Activated naive CD8-positive, alpha-beta T cell treated with anti-CD3 and anti-CD28 coated beads, Interleukin-2, amount 50 U/mL, for 24 hours (primary cell): ENCODE data around the gene GTF2A2.
"Not testable (repeated sequence)": the region's sequence is repeated elsewhere in the genome, so short reads cannot be mapped to it uniquely, and the experiment has no call there.

Experiments
- ATAC-seq: fragments of 150-1000 bp; cut with Tn5 transposase; one replicate; pipeline ENCODE4 v1.10.0; 2021
- DNase-seq: peaks from one replicate; pipeline ENCODE4 v3.0.0; 2021
- H3K27ac Mint-ChIP-seq: one replicate; pipeline ENCODE4 v1.8.0; 2021; ENCODE audit warnings: mild to moderate bottlenecking, mixed read lengths
- H3K27me3 Mint-ChIP-seq: one replicate; pipeline ENCODE4 v1.8.0; 2021; ENCODE audit warnings: mixed read lengths
- H3K36me3 Mint-ChIP-seq: one replicate; pipeline ENCODE4 v1.8.0; 2021; ENCODE audit warnings: low read depth, mixed read lengths
- H3K4me1 Mint-ChIP-seq: one replicate; pipeline ENCODE4 v1.8.0; 2021; ENCODE audit warnings: mixed read lengths
- H3K4me3 Mint-ChIP-seq: one replicate; pipeline ENCODE4 v1.8.0; 2021; ENCODE audit warnings: mild to moderate bottlenecking, moderate library complexity, mixed read lengths
- H3K9me3 Mint-ChIP-seq: one replicate; pipeline ENCODE4 v1.8.0; 2021; ENCODE audit warnings: mixed read lengths

GTF2A2 gene

GRCh38 chr15:59656897-59657634, at the start of gene GTF2A2:
Gene GTF2A2 (minus strand): TSS chr15:59657515. CDS start chr15:59652277, 5,238 bp downstream.
- Mint-ChIP-seq H3K27ac (peak within 1 kb of the TSS; percentile 79), H3K27me3 (no peaks in the 10 kb centered on the region), H3K36me3 (peaks cover 20% of the 10 kb centered on the region), H3K4me1 (peaks cover 13% of the 10 kb centered on the region), H3K9me3 (no peaks in the 10 kb centered on the region), H3K4me3 (no peak within 1 kb of the TSS)
- peak; percentile 96 for DNase-seq
- ATAC-seq = peak; percentile 100

DNA sequence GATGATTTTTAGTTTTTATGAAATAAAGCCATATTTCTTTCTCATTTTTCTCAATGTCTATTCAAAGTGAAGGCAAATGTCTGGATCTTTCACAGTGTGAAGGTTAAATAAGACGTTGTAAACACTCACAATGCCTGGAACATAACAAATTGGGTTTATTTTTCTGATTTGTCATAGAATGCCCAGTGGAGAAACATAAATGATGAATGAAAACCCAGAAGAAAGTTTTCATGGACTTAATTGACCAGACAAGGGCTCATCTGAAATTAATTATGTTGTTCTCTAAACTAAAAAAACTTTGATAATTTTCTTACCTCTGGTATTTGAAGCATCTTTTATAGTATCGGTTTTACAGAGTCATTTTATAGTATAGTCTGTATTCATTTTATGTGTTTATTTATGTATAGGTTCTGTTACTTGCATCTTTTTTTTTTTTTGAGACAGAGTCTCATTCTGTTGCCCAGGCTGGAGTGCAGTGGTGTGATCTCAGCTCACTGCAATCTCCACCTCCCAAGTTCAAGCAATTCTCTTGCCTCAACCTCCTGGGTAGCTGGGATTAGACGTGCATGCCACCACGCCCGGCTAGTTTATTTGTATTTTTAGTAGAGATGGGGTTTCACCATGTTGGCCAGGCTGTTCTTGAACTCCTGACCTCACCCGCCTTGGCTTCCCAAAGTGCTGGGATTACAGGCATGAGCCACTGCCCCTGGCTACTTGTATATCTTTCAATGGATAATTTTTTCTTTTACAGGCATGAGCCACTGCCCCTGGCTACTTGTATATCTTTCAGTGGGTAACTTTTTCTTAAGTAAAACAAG, 46.9 kb upstream of the GTF2A2 start:
- Mint-ChIP-seq H3K4me1 (no peaks in the 10 kb centered on the region), H3K36me3 (no peaks in the 10 kb centered on the region), H3K4me3 (no peak overlapping the region), H3K9me3 (no peaks in the 10 kb centered on the region), H3K27me3 (no peaks in the 10 kb centered on the region), H3K27ac (no peak overlapping the region)
- ATAC-seq (no peak), DNase-seq (no peak)

- Mint-ChIP-seq H3K27me3 (no peaks in the 10 kb centered on the region), H3K4me1 (no peaks in the 10 kb centered on the region), H3K4me3 (no peak overlapping the region), H3K27ac (no peak overlapping the region), H3K9me3 (no peaks in the 10 kb centered on the region), H3K36me3 (no peaks in the 10 kb centered on the region)
- DNase-seq (no peak), ATAC-seq (no peak)
Observed at GRCh38 chr15:59702351-59702750, 45.0 kb upstream of the GTF2A2 start.

- no peaks in the 10 kb centered on the region for H3K27me3 Mint-ChIP-seq
- H3K36me3 Mint-ChIP-seq = no peaks in the 10 kb centered on the region
- no peak overlapping the region for H3K4me3 Mint-ChIP-seq
- ATAC-seq = no peak
- no peaks in the 10 kb centered on the region for H3K4me1 Mint-ChIP-seq
- H3K9me3 Mint-ChIP-seq = no peaks in the 10 kb centered on the region
- DNase-seq = no peak
- H3K27ac Mint-ChIP-seq = no peak overlapping the region
Observed at GRCh38 chr15:59701880-59702279, 44.6 kb upstream of the GTF2A2 start.

DNA sequence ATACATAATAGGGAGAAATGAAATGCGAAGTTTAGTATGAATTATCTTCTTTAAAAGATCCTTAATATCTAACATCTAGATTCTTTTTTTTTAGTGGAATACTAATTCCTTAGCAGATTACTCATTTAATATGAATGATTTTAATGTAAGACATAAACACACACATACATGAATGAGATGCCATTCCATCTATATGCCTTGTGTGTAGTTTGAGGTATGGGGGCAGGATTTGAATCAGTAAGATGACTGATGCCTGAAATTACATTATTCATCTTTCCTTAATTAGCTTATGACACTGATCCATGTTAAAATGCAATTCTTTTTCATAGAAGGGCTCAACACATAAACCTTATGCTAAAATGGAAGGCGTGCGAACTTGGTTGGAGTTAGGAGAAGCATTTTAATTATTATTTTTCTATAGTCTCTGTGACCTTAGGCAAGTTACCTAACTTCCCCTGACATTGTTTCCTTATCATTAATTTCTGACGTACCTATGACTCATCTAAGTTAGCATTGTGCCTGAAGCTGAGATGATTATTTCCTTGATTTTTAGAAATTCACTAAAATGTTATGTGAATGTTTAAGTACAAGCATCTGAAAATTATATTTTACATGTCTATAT, 42.6 kb upstream of the GTF2A2 start:
- no peak for DNase-seq
- H3K4me3 Mint-ChIP-seq = no peak overlapping the region
- no peaks in the 10 kb centered on the region for H3K9me3 Mint-ChIP-seq
- no peaks in the 10 kb centered on the region for H3K4me1 Mint-ChIP-seq
- no peaks in the 10 kb centered on the region for H3K27me3 Mint-ChIP-seq
- H3K27ac Mint-ChIP-seq = no peak overlapping the region
- no peak for ATAC-seq
- no peaks in the 10 kb centered on the region for H3K36me3 Mint-ChIP-seq

DNA sequence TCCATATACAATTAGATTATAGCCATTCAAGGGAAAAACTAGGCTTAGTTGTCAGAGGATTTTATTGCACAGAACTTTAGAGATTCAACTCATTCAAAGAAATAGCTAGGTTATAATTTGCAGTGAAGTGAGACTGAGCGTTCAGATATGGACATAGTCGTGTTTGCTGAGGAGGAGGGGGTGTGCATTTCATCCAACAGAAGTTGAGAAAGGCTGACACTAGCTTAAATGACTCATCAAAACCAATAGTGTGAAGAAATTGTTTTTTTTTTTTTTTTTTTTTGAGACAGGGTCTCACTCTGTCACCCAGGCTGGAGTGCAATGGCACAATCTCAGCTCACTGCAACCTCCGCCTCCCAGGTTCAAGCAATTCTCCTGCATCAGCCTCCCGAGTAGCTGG, 40.8 kb upstream of the GTF2A2 start:
- H3K9me3 Mint-ChIP-seq, H3K36me3 Mint-ChIP-seq, H3K4me3 Mint-ChIP-seq, DNase-seq, H3K4me1 Mint-ChIP-seq, H3K27me3 Mint-ChIP-seq, ATAC-seq, H3K27ac Mint-ChIP-seq: not testable (repeated sequence)

GRCh38 chr15:59696332-59696731, 39.0 kb upstream of the GTF2A2 start:
- DNase-seq = no peak
- H3K4me1 Mint-ChIP-seq = no peaks in the 10 kb centered on the region
- H3K9me3 Mint-ChIP-seq = no peaks in the 10 kb centered on the region
- H3K4me3 Mint-ChIP-seq = no peak overlapping the region
- no peaks in the 10 kb centered on the region for H3K36me3 Mint-ChIP-seq
- ATAC-seq = no peak
- no peaks in the 10 kb centered on the region for H3K27me3 Mint-ChIP-seq
- H3K27ac Mint-ChIP-seq = no peak overlapping the region

- ATAC-seq (no peak), DNase-seq (no peak)
- H3K27me3 Mint-ChIP-seq = no peaks in the 10 kb centered on the region
- H3K4me1 Mint-ChIP-seq = peaks cover 10% of the 10 kb centered on the region
- no peak overlapping the region for H3K4me3 Mint-ChIP-seq
- H3K36me3 Mint-ChIP-seq = no peaks in the 10 kb centered on the region
- no peak overlapping the region for H3K27ac Mint-ChIP-seq
- no peaks in the 10 kb centered on the region for H3K9me3 Mint-ChIP-seq
Observed at GRCh38 chr15:59694779-59695178, 37.5 kb upstream of the GTF2A2 start.

GRCh38 chr15:59691194-59691805, 34.0 kb upstream of the GTF2A2 start:
- Mint-ChIP-seq H3K36me3 (peaks cover 13% of the 10 kb centered on the region), H3K4me3 (no peak overlapping the region), H3K4me1 (peaks cover 30% of the 10 kb centered on the region), H3K9me3 (no peaks in the 10 kb centered on the region), H3K27me3 (no peaks in the 10 kb centered on the region), H3K27ac (peak overlapping the region; percentile 40)
- DNase-seq = peak; percentile 36
- ATAC-seq = no peak

DNA sequence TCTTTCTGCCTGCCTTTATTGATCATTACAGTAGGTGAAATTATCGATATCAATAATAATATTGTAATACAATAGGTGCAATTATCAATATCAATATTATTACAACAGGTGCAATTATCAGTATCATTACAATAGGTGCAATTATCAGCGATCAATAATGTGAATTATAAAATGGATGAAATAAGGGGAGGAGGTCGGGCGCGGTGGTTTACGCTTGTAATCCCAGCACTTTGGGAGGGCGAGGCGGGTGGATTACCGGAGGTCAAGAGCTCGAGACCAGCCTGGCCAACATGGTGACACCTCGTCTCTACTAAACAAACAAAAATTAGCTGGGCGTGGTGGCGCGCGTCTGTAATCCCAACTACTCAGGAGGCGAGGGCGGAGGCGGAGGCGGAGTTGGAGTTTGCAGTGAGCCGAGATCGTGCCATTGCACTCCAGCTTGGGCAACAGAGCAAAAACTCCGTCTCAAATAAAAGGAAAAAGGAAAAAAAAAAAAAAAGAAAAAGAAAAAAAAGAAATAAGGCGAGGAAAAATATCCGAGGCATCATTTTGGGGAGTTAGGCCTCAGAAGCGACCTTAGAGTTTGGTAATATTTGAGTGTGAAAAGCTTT, 32.4 kb upstream of the GTF2A2 start:
- H3K27me3 Mint-ChIP-seq = no peaks in the 10 kb centered on the region
- peaks cover 22% of the 10 kb centered on the region for H3K36me3 Mint-ChIP-seq
- H3K27ac Mint-ChIP-seq = peak overlapping the region; percentile 86
- peak; percentile 62 for DNase-seq
- no peaks in the 10 kb centered on the region for H3K9me3 Mint-ChIP-seq
- peak overlapping the region; percentile 94 for H3K4me3 Mint-ChIP-seq
- H3K4me1 Mint-ChIP-seq = peaks cover 43% of the 10 kb centered on the region
- ATAC-seq = no peak

DNA sequence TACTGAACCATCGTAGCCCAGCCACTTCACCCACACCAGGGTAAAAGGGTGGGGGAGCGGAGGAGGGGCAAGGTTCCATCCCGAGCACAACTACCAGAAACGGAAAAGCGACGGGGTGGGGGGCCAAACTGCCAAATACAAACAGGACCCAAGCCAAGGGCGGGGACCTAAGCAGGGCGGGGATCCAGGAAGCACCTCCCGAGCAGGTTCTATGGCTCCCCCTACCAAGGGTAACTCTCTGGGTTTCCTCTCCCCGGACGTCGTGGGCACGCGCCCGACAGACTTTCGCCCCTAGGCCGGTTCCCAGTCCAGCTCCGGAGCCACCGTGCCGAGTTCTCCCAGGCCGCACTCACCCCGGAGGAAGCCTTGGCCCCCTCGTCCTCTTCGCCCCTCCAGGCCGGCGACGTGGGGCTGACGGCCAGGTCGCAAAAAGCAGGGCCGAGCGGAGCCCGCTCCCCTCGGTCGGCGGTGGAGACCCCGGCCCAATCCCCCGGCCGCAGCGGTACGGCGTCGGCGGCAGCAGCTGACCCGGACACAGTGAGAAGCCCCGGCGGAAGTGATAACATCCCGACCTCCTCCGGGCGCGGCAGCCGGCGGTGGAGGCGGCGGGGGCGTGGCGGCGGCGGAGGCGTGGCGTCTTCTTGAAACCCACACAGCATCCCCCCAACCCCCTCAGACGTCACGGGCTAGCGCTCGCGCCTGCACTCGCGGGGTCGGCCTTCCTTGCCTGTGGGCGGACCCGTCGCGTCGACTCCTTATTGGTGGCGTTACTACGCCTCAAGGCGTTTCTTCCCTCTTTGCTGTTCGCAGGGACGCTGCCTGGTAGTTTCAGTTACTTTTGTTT, 31.7 kb upstream of the GTF2A2 start, which contains the start of gene BNIP2:
Gene BNIP2, minus strand, starts transcription at position 539 of the 844 bp plus-strand sequence. CDS start 6,863 bp downstream, outside the sequence.
- ATAC-seq (peak; percentile 93), DNase-seq (peak; percentile 99)
- peak within 1 kb of the TSS; percentile 94 for H3K4me3 Mint-ChIP-seq
- H3K4me1 Mint-ChIP-seq = peaks cover 50% of the 10 kb centered on the region
- peak within 1 kb of the TSS; percentile 86 for H3K27ac Mint-ChIP-seq
- H3K36me3 Mint-ChIP-seq = peaks cover 23% of the 10 kb centered on the region
- no peaks in the 10 kb centered on the region for H3K27me3 Mint-ChIP-seq
- H3K9me3 Mint-ChIP-seq = no peaks in the 10 kb centered on the region

DNA sequence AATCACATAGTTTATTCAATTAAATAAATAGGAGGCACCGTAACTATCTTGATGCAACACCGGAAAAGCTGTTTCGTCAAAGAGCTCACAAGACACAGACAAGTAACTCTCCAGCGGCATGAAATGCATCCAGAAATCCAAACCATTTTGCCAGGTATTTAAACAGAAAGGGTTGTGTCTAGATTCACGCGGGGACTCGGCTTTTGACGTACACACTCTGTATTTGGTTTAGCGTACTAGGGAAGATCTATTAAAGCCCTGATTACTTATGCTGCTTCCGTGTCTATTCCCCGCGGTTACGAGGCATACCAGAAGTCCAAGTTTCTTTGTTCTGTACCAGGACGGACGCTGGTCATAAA, 31.1 kb upstream of the GTF2A2 start:
- Mint-ChIP-seq H3K4me3 (peak overlapping the region; percentile 94), H3K4me1 (peaks cover 53% of the 10 kb centered on the region), H3K36me3 (peaks cover 25% of the 10 kb centered on the region), H3K27ac (peak overlapping the region; percentile 84), H3K27me3 (no peaks in the 10 kb centered on the region), H3K9me3 (no peaks in the 10 kb centered on the region)
- DNase-seq (no peak), ATAC-seq (peak; percentile 3)

DNA sequence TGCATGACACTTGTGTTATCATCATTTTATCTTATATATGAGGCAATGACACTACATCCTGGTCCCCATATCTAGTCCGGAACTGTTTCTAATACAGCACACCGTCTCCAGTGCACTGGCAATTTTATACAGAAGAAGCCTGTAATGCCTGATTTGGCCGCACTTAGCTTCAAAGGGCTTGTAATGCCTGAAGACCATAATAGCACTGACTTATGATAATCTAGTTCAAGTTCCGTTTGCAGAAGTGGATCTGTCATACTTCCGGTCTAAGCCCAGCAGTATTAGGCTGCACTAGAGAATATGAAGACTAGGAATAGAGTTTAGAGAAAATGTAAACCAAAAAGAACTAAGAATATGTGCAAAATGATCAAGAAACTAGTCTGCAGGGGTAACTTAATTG, 30.5 kb upstream of the GTF2A2 start:
- H3K27me3 Mint-ChIP-seq = no peaks in the 10 kb centered on the region
- H3K4me3 Mint-ChIP-seq = peak overlapping the region; percentile 94
- peaks cover 57% of the 10 kb centered on the region for H3K4me1 Mint-ChIP-seq
- H3K9me3 Mint-ChIP-seq = no peaks in the 10 kb centered on the region
- H3K36me3 Mint-ChIP-seq = peaks cover 30% of the 10 kb centered on the region
- peak; percentile 27 for ATAC-seq
- H3K27ac Mint-ChIP-seq = peak overlapping the region; percentile 84
- no peak for DNase-seq
